ENCODE results near the gene PANK2.

GRCh38 chr20:3972161-3972560, 83.0 kb downstream of the PANK2 start:
- TF ChIP-seq, protein P1, sequence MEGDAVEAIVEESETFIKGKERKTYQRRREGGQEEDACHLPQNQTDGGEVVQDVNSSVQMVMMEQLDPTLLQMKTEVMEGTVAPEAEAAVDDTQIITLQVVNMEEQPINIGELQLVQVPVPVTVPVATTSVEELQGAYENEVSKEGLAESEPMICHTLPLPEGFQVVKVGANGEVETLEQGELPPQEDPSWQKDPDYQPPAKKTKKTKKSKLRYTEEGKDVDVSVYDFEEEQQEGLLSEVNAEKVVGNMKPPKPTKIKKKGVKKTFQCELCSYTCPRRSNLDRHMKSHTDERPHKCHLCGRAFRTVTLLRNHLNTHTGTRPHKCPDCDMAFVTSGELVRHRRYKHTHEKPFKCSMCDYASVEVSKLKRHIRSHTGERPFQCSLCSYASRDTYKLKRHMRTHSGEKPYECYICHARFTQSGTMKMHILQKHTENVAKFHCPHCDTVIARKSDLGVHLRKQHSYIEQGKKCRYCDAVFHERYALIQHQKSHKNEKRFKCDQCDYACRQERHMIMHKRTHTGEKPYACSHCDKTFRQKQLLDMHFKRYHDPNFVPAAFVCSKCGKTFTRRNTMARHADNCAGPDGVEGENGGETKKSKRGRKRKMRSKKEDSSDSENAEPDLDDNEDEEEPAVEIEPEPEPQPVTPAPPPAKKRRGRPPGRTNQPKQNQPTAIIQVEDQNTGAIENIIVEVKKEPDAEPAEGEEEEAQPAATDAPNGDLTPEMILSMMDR (IDR thresholded peaks at IDR 0.05; ENCODE audit: control extremely low read depth in 1 of 3, insufficient read depth in 1 of 3, low read depth in 1 of 3, low read length in 3 of 3), result no peak
- TF ChIP-seq CHD7 (IDR thresholded peaks at IDR 0.05; ENCODE audit: insufficient replicate concordance, low read length) (no peak), EZH2 (IDR thresholded peaks at IDR 0.05; ENCODE audit: low read depth, low read length, severe bottlenecking) (no peak), GTF2F1 (IDR thresholded peaks at IDR 0.05; ENCODE audit: borderline replicate concordance, low read depth, low read length) (no peak), BCL11A (IDR thresholded peaks at IDR 0.05; ENCODE audit: low read depth in 2 of 2, low read length in 2 of 2) (no peak), POLR2A (IDR thresholded peaks at IDR 0.05; ENCODE audit: control extremely low read depth in 1 of 2, low read depth in 2 of 2, low read length in 2 of 2) (no peak), BRCA1 (IDR thresholded peaks at IDR 0.05; ENCODE audit: low read depth, low read length) (no peak), SAP30 (IDR thresholded peaks at IDR 0.05; ENCODE audit: insufficient read depth, insufficient replicate concordance, low read length) (no peak), TAF1 (IDR thresholded peaks at IDR 0.05; ENCODE audit: low read depth, low read length) (no peak), POLR2AphosphoS5 (IDR thresholded peaks at IDR 0.05; ENCODE audit: low read depth, low read length) (no peak), NRF1 (IDR thresholded peaks at IDR 0.05; ENCODE audit: low read depth, low read length) (no peak), CHD2 (IDR thresholded peaks at IDR 0.05; ENCODE audit: low read length) (no peak), EGR1 (IDR thresholded peaks at IDR 0.05; ENCODE audit: borderline replicate concordance, low read depth, low read length) (no peak)
